HepG2 (cell line): ENCODE data around the gene KRT12. TPM values are rescaled to one million over a fixed set of nuclear protein-coding genes. Genes with fewer than 3 reads are reported as not detected.
A peak's percentile ranks its signal among the peaks of the same experiment; 100 is the strongest.

Source experiments
- ATAC-seq: fragments of 200-7000 bp; cut with Tn5 transposase; 3 replicates; pipeline ENCODE4 v1.9.1; 2020; ENCODE audit warnings: mild to moderate bottlenecking, moderate library complexity
- BruUV-seq: library from RNA; stranded (reverse); fragments of 400-500 nt; replicated peaks from 2 replicates; lab custom pipeline; 2021; lab: Mats Ljungman, UMichigan
- CTCF ChIA-PET: fragments of 300-600 bp; formaldehyde crosslinking; extraction: SDS; loops from one replicate; lab custom pipeline; 2021; ENCODE audit warnings: low total read pairs, inconsistent platforms, low intra/inter-chr PET ratio; lab: Yijun Ruan, JAX
- POLR2A ChIA-PET: fragments of 350-600 bp; sonication (Branson Sonifier 250); formaldehyde crosslinking; loops from one replicate; lab custom pipeline; 2020; ENCODE audit warnings: antibody characterized with exemption, inconsistent platforms; lab: Yijun Ruan, JAX
- DNase-seq: peaks from one replicate; pipeline ENCODE4 v3.0.0-alpha.2; 2015; ENCODE audit warnings: low spot score
- FAIRE-seq: peaks from 3 replicates; lab custom pipeline; 2011; peaks lifted over from hg19 to GRCh38; lab: Jason Lieb, UNC
- H2AFZ ChIP-seq: one replicate; pipeline ENCODE4 v1.6.1; 2011; ENCODE audit warnings: low read length, inconsistent platforms
- H3K27ac ChIP-seq: fragments of 300-600 bp; 3 replicates; pipeline ENCODE4 v1.8.0; 2011; ENCODE audit warnings: mixed run types, mild to moderate bottlenecking, mixed read lengths, low read length, inconsistent platforms; ENCODE audit not compliant: insufficient read depth; ENCODE audit errors: extremely low read length
- H3K27me3 ChIP-seq, 2 experiments: fragments of 200-600 bp in 1 of 2; 2 replicates in 1 of 2; 3 replicates in 1 of 2; pipeline versions ENCODE4 v1.6.0 to v1.8.0; 2011; ENCODE audit warnings: low read length in 2 of 2, mild to moderate bottlenecking in 2 of 2, moderate library complexity in 2 of 2, inconsistent platforms in 1 of 2; ENCODE audit not compliant: insufficient read depth in 2 of 2, control insufficient read depth in 1 of 2
- H3K36me3 ChIP-seq, 2 experiments: fragments of 200-600 bp in 1 of 2; replicated peaks in 1 of 2; 2 replicates in 1 of 2; 3 replicates in 1 of 2; pipeline versions ENCODE4 v1.5.1 to v1.8.0; 2011; ENCODE audit warnings: low read length in 2 of 2, inconsistent platforms in 1 of 2; ENCODE audit not compliant: insufficient read depth in 2 of 2, control insufficient read depth in 1 of 2
- H3K4me1 ChIP-seq: 2 replicates; pipeline ENCODE4 v1.5.1; 2012; ENCODE audit warnings: low read length, inconsistent platforms; ENCODE audit not compliant: insufficient read depth
- H3K4me2 ChIP-seq: 2 replicates; pipeline ENCODE4 v1.6.0; 2011; ENCODE audit warnings: low read depth, low read length, inconsistent platforms
- H3K4me3 ChIP-seq, 3 experiments: fragments of 200-600 bp in 1 of 3; sonication (generic), shearing (Covaris generic) in 1 of 3; replicated peaks in 1 of 3; 2 replicates each; pipeline ENCODE4 v1.5.1; 2011 to 2016; ENCODE audit warnings: low read length in 3 of 3, inconsistent platforms in 2 of 3, low read depth in 2 of 3, mild to moderate bottlenecking in 2 of 3, control low read depth in 1 of 3, mixed read lengths in 1 of 3; ENCODE audit not compliant: insufficient read depth in 1 of 3
- H3K79me2 ChIP-seq: one replicate; pipeline ENCODE4 v1.6.1; 2011; ENCODE audit warnings: low read length, inconsistent platforms; ENCODE audit not compliant: insufficient read depth
- H3K9ac ChIP-seq: 2 replicates; pipeline ENCODE4 v1.6.0; 2011; ENCODE audit warnings: mild to moderate bottlenecking, low read depth, low read length, inconsistent platforms; ENCODE audit not compliant: insufficient read depth
- H3K9me3 ChIP-seq: 2 replicates; pipeline ENCODE4 v1.5.1; 2012; ENCODE audit warnings: mild to moderate bottlenecking, low read length
- H4K20me1 ChIP-seq: 2 replicates; pipeline ENCODE4 v1.6.0; 2011; ENCODE audit warnings: inconsistent platforms, mild to moderate bottlenecking, low read length, moderate library complexity; ENCODE audit not compliant: insufficient read depth
- CEBPB ChIP-seq: IDR thresholded peaks from 2 replicates; pipeline ENCODE4 v1.6.1; 2011; ENCODE audit warnings: low read depth, low read length, improper control_type of control experiment, borderline replicate concordance
- NR2F6 ChIP-seq, 2 experiments: IDR thresholded peaks; 2 replicates each; pipeline ENCODE4 v1.6.1; 2016; ENCODE audit warnings: antibody characterized with exemption in 1 of 2, mild to moderate bottlenecking in 1 of 2
- RBAK ChIP-seq: sonication (generic); formaldehyde crosslinking; IDR thresholded peaks from 2 replicates; pipeline ENCODE4 v1.5.1; 2020; ENCODE audit warnings: mild to moderate bottlenecking, missing genetic modification reagents
- WGBS: methylation state at CpG from one replicate; pipeline ENCODE4 v1.1.6; 2017; ENCODE audit warnings: low lambda C conversion rate; 5-methylcytosine and 5-hydroxymethylcytosine counted together
- in situ Hi-C: cut with HindIII; loops from 2 replicates; pipeline ENCODE4 v1.10.0; 2017; ENCODE audit warnings: low pct_unique_long_range_greater_than_20kb; ENCODE audit not compliant: extremely low pct_ligation_motif_present
- intact Hi-C: fragments of 100-400 bp; cut with micrococcal nuclease; formaldehyde crosslinking; loops from one replicate; pipeline ENCODE4 v1.10.0; 2022; ENCODE audit not compliant: unreplicated experiment
- polyA plus RNA-seq, 8 experiments: library from polyadenylated mRNA; depleted of rRNA in 3 of 8; stranded (reverse) in 7 of 8; unstranded in 1 of 8; fragments of >200 nt; fragmentation: Illumina TruSeq in 4 of 8; extraction: Trizol in 4 of 8; gene quantifications; 2 replicates each; pipeline versions ENCODE4 v1.2.1 to v1.2.3, GENCODE V29; 2011 to 2016; ENCODE audit warnings: low read depth in 4 of 8, missing spikeins in 1 of 8, mixed read lengths in 1 of 8; ENCODE audit not compliant: insufficient read depth in 1 of 8
- total RNA-seq, 5 experiments: library from RNA; depleted of rRNA; stranded (reverse); fragments of >200 nt; fragmentation: Illumina TruSeq; extraction: Trizol; gene quantifications; 2 replicates each; pipeline ENCODE4 v1.2.3, GENCODE V29; 2016; ENCODE audit warnings: low read depth in 1 of 5
- TF ChIP-seq, protein P1 (sequence below): sonication (generic); formaldehyde crosslinking; IDR thresholded peaks from 2 replicates; pipeline ENCODE4 v1.4.0; 2020; ENCODE audit warnings: missing genetic modification reagents

The KRT12 gene
- total and polyA plus RNA-seq, 2 of the 13 experiments (the other 11 are each of a cell fraction or from before 2014, with no cell fraction given), result 0.07 to 0.09 TPM

DNA sequence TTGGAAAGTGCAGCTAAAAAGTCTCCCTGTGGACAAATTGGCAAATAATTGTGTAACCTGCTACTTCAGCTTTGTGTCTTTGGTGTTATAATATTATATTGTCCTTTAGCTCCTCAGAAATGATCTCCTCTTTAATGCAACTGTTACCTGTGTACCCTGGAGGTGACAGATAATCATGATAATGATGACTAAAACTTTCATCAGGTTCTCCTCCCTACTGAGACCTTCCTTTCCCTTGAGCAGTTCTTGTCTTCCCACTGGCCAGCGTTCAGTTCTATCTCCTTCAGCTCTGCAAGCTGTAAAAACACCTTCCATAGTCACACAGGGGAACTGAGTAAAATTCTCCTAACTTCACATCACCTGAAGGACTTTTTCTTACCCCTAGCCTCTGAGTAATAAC, 14.7 kb downstream of the KRT12 start (continued):
- TF ChIP-seq, protein P1, sequence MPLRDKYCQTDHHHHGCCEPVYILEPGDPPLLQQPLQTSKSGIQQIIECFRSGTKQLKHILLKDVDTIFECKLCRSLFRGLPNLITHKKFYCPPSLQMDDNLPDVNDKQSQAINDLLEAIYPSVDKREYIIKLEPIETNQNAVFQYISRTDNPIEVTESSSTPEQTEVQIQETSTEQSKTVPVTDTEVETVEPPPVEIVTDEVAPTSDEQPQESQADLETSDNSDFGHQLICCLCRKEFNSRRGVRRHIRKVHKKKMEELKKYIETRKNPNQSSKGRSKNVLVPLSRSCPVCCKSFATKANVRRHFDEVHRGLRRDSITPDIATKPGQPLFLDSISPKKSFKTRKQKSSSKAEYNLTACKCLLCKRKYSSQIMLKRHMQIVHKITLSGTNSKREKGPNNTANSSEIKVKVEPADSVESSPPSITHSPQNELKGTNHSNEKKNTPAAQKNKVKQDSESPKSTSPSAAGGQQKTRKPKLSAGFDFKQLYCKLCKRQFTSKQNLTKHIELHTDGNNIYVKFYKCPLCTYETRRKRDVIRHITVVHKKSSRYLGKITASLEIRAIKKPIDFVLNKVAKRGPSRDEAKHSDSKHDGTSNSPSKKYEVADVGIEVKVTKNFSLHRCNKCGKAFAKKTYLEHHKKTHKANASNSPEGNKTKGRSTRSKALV (CRISPR knock-in tag), result no peak
- no peak for TF ChIP-seq RBAK

DNA sequence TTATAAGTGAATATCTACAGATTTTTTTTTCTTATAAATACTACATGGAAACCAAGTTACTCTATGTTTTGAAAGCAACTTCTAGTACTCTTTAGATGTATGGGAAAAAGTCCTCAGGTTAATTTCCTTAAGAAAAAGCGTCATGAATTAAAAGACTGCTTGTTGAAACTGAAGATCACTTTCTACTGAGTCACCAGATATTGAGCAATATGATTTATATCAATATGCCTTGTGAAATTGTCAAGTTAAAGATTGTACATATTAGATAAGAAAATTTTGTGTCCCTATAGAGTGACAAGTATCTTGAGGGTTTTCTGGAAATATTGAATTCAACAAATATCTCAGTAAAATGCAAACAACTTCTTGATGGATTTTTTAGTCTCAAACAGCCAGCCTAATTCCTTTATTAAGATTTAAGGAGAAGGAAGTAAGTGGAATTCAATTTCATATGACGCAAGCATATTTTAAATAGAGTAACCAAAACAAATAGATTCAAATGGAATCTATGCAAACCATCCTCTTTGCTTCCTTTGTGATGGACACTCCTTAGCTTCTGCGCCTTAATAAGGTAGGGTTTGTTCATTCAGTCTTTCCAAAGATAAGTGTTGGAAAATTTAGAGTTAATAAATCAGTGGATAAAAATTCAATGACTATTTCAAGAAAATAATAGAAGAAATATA, 16.6 kb downstream of the KRT12 start:
- no peak for FAIRE-seq
- no peak for ATAC-seq
- peaks cover 10% of the 10 kb centered on the region; the same call in 1 of the 2 replicates for H3K4me1 ChIP-seq

More for the DNA sequence above, 16.6 kb downstream of the KRT12 start:
- no peak for TF ChIP-seq NR2F6 (IDR thresholded peaks at IDR 0.05)
- TF ChIP-seq NR2F6 (CRISPR knock-in tag; IDR thresholded peaks at IDR 0.05), result no peak
- TF ChIP-seq CEBPB, result peak; percentile 24; the same call in 1 of the 2 replicates
- no peak overlapping the region for H3K4me3 ChIP-seq
- BruUV-seq, result no TSS peak
- 0 out of 5 replicates have a peak, but pooled peaks cover 0 to 3% of the 10 kb centered on the region in 2 experiments for H3K27me3 ChIP-seq
- H3K9me3 ChIP-seq, result no peaks in the 10 kb centered on the region
- 22% methylated on average over 3 of the region's 3 CpGs for WGBS
- H3K9ac ChIP-seq, result no peak overlapping the region
- ChIA-PET POLR2A (no interaction called here), CTCF (no interaction called here)
- intact Hi-C loops, result loop anchor here (5.0 kb wide), 1 partner anchor 233 kb away; no protein-coding TSS in a partner anchor
- H2AFZ ChIP-seq, result no peak overlapping the region
- DNase-seq, result no peak
- H4K20me1 ChIP-seq, result no peaks in the 10 kb centered on the region
- H3K36me3 ChIP-seq, result no peaks in the 10 kb centered on the region
- H3K79me2 ChIP-seq, result no peaks in the 10 kb centered on the region
- no peak overlapping the region for H3K4me2 ChIP-seq
- H3K27ac ChIP-seq, result no peak overlapping the region
- in situ Hi-C loops, result no loop called here
